GM19023 (cell line): ENCODE measurements around the gene SUSD5.
"Not testable (repeated sequence)": the region's sequence is repeated elsewhere in the genome, so short reads cannot be mapped to it uniquely, and the experiment has no call there.

Experiments used
- ATAC-seq: cut with Tn5 transposase; IDR thresholded peaks from one replicate; pipeline ENCODE4 v1.9.1; 2021; ENCODE audit warnings: mild to moderate bottlenecking, moderate library complexity; ENCODE audit not compliant: unreplicated experiment

SUSD5 gene

GRCh38 chr3:33117461-33117860 lies 101.1 kb downstream of the SUSD5 start:
- no peak for ATAC-seq

DNA sequence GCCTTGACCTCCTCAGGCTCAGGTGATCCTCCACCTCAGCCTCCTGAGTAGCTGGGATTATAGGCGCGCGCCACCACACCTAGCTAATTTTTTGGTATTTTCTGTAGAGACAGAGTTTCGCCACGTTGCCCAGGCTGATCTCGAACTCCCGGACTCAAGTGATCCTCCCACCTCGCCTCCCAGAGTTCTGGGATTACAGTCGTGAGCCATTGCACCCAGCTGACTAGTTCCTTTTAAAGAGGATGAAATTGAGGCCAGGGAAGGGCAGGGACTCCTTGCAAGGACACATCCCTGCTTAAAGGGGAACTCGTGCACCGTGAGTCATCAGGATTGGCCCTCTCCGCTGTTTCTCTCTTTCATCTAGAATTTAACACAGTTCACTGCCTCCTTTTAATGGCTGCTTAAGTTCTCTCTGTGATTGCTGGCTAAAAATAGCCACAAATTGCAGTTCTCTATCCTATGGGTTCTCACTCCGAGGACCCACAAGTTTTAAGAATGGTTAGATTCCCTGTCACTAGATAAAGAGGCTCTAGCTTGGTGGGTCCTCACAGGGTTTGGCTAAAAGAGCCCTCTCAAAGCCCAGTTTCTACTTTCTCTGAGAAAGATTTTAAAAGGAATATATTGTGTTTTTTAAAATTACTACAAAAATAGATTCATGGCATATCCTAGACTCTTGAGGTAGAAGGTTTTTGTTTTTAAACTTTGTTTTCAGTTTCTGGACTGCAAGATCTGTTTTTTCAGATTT lies 103.4 kb downstream of the SUSD5 start:
- ATAC-seq = no peak

- no peak for ATAC-seq
Observed at GRCh38 chr3:33114622-33115023, 104.0 kb downstream of the SUSD5 start.

GRCh38 chr3:33113772-33114621 lies 104.6 kb downstream of the SUSD5 start, which contains the start of gene CRTAP:
Gene CRTAP, plus strand, starts transcription at chr3:33114014. Its CDS starts 64 bp downstream, at chr3:33114078.
- ATAC-seq = peak; percentile 82

DNA sequence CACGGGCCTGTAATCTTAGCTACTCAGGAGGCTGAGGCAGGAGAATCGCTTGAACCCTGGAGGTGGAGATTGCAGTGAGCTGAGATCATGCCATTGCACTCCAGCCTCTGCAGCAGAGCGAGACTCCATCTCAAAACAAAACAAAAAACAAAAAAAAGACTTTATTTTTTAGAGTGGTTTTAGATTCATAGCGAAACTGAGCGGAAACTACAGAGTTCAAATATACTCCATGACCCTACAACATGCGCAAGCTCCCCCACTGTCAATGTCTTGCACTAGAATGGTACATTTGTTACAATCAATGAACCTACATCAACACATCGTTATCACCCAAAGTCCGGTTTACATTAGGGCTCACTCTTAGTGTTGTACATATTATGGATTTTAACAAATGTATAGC lies 107.0 kb downstream of the SUSD5 start:
- peak; percentile 23 for ATAC-seq

DNA sequence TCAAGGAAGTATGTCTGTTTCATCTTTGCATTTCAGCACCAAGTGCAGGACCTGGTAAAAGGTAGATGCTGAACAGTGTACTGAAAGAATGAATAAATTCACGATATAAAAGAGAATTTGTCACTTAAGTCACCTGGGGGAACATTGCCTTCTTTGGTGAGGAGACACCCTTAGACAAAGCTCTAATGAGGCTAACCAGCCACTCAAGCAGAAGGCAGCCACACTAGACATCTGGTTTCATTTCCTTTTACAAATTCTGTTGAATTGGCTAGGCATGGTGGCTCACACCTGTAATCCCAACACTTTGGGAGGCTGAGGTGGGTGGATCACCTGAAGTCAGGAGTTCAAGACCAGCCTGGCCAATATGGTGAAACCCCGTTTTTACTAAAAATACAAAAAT lies 111.8 kb downstream of the SUSD5 start:
- not testable (repeated sequence) for ATAC-seq

DNA sequence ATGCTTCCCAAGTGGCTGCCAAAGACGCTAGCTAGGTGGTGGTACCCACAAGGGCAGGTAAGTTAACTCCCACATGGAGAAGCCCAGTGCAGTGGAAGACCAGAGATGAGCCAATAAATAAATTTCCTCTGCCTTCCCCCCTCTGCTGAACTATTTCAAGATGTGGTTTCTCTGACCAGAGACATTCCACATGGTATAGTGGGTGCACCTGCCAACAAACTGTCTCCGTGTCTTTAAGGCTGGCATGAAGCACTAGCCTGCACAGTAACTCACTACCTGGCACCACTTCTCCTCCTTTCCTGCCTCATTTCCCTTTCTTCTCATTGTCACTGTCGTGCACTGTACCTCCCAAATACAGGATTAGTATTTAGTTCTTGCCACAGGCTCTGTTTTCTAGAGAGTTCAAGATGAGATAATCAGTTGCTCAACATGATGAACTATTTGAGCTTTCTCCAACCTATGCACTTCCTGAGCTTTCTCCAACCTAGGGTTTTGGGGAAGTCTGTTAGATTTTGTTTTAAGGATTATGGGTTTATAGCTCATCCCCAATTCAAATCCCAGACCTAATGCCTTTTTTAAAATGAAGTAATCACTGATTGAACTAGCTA lies 113.2 kb downstream of the SUSD5 start:
- ATAC-seq = no peak

DNA sequence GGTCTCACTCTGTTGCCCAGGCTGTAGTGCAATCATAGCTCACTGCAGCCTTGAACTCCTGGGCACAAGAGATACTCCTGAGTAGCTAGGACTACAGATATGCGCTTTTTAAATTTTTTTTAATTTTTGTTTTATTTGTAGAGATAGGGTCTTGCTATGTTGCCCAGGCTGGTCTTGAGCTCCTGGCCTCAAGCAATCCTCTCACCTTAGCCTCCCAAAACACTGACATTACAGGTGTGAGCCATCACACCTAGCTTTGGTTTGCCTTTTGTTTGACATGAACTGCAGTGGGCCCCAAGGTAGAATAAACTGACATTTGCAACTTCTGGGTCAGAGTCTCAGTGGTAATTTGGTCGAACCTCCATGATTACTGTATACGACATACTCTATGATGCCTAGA lies 113.8 kb downstream of the SUSD5 start:
- ATAC-seq = no peak

GRCh38 chr3:33103480-33103879 lies 115.1 kb downstream of the SUSD5 start:
- ATAC-seq = no peak

GRCh38 chr3:33103034-33103433 lies 115.6 kb downstream of the SUSD5 start:
- ATAC-seq = no peak

DNA sequence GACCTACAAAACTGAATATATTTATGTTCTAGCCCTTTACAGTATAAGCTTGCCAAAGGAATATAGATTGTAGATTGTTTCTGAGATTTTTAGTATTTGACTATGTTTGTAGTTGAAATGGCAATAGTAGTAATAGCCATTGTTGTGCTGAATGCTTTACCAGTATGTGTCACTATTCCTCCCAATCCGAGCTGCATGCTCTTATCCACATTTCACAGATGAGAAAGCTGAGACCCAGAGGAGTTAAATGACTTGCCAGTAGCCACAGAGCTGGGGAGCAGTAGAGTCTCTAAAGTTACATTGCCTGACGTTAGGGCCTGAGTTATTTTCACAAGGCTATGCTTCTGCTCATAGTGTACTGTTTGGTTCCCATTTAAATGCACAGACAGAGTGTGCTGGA lies 118.4 kb downstream of the SUSD5 start:
- no peak for ATAC-seq
